HG02852 (cell line): ENCODE measurements around the gene PRG2.
A peak's percentile ranks its signal among the peaks of the same experiment; 100 is the strongest.

ENCODE experiments used
- ATAC-seq: cut with Tn5 transposase; IDR thresholded peaks from one replicate; pipeline ENCODE4 v1.9.1; 2021; ENCODE audit warnings: mild to moderate bottlenecking, moderate library complexity; ENCODE audit not compliant: unreplicated experiment

The PRG2 gene, protein sequence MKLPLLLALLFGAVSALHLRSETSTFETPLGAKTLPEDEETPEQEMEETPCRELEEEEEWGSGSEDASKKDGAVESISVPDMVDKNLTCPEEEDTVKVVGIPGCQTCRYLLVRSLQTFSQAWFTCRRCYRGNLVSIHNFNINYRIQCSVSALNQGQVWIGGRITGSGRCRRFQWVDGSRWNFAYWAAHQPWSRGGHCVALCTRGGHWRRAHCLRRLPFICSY

DNA sequence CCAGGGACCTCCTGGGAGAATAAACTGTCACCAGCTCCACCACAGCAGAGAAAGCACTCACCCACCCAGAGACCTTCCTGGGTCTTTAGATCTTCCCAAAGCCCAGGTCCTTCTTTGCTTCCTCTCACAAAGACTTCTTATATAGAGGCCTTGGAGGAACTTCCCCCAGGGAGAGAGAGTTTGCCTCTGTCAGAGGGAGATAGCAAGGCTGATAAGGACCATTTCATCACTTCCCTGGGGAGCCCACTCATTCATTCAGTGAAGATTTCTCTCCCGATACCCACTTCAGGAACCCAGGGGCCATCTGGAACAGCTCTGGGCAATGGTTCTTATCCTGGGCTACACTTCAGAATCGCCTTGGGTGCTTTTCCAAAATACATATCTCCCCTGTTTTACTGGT lies at the start of gene PRG2:
TSS of gene PRG2 (minus strand) at position 116 of the 400 bp plus-strand sequence. CDS start 706 bp downstream, outside the sequence.
- no peak for ATAC-seq

DNA sequence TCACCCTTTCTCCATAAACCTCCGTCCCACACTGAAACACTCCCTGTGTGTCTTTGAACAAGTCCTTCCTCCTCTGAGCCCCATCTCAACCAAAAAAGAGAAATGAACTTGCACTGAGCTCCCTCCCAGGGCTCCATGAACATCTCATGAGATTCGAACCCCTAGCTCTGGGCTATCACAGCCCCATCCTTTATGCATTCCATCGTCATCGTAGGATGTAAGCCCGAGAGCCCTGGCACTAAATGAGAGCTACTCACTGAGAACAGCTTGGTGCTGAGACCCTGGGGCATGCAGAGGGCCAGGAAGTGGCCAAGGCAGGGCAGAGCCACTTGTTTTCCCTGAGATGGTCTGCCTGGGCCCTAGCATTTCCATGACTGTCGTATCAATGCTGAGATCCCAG lies 49.3 kb upstream of the PRG2 start:
- no peak for ATAC-seq

DNA sequence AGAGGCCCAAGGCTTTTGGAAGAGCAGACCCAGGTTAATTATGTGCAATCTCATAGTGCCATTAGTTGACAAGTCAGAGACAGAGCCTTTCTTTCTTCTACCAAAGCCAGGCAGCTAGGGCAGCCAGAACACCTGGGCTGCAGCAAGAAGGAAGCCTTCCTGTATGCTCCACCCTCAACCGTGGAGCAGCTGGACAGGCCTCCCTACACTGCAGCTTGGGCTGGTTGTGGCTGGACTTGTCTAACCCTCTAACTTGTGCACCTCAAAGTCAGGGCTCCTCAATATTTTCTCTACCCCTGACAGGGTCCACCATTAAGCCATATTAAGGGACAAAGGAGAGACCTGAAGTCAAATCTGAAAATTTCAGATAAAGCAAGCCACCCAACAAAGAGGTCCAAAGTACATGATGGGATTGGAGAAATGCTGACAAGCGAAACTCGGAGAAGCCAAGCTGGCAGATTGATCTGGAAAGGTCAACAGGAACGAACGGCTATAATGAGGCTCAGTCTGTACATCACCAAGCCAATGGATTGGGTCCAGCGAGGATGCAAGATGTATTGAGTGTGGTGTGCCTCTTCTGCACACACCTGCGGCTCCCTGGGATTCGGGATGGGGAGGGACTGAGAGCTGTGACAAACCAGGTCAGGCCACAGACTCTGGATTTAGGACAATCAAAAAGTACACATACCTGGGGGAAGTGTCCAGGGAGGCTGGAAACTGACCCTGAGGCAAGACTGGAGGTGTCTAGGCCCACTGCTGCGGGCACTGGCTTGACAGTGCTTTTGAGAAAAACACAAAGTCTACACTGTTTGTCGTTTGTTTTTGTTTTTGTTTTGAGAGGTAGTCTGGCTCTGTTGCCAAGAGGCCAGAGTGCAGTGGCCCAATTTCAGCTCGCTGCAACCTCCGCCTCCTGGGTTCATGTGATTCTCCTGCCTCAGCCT lies 48.2 kb upstream of the PRG2 start:
- ATAC-seq: no peak

DNA sequence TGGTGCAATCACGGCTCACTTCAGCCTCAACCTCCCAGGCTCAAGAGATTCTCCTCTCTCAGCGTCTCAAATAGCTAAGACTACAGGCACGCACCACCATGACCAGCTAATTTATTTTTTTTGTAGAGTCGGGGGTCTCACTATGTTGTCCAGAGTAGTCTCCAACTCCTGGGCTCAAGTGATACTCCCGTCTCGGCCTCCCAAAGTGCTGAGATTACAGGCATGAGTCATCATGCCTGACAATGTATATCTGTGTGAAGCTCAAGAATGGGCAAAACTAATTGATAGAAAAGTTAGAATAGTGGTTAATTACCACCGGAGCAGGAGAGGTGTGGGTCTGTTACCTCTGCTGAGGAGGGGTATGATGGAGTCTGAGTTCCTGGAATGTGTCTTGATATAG lies 45.6 kb upstream of the PRG2 start:
- no peak for ATAC-seq

DNA sequence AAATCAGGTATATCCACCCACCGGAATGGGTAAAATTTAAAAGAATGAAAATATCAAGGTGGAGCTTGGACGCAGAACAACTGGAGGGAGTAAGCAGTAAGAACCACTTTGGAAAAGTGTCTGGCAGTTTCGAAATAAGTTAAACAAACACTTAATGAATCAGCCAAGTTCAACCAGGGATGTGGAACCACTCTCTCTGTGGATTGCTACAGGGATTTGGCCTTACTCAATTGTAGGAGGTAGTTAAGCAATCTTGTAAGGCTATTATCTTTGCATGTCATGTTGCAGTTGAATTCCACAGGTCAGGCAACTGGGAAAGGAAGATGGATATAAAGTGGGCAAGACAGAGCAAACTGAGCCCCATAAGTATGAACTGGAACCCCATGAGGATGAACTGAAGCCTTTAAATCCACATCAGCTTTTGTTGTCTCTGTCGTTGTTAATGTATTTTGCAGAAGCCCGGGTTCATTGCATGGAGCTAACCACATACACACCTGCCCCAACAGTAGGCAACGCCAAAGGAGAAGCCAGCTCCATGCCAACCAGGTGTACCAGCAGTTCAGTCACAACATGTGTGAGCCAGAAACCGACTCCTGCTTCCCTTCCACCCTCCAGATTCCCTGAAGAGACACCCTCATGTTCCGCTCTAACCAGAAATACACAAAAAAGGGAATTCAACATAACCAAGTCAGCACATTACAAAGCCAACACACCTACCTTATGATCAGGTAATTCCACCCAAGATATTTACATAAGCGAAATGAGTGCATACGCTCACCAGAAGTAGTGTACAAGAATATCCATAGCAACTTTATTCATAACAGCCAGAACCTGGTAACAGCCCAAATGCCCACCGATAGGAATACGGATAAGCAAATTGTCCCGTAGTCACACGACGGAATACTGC lies 44.4 kb upstream of the PRG2 start:
- ATAC-seq: no peak

DNA sequence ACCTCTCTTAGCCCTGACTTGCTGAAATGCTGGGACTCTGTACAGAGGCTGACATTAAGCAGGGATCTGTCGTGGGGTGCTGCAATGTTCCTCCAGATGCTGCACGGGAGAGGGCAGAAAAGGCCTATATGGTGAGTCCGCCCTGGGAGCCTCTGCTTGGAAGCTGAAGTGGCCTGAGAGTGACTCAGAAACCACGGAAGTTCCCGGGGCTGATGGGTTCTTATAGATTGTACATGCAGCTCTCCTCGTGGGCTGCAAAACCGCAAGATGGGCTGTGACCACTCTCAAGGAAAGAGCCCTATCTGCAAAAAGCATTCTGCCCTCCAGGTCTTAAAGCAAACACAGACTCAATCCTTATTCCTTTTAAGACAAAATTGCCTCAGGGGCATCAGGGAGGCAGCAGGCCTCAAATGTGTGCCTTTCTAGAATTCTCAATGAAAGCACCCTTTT lies 42.3 kb upstream of the PRG2 start:
- no peak for ATAC-seq

DNA sequence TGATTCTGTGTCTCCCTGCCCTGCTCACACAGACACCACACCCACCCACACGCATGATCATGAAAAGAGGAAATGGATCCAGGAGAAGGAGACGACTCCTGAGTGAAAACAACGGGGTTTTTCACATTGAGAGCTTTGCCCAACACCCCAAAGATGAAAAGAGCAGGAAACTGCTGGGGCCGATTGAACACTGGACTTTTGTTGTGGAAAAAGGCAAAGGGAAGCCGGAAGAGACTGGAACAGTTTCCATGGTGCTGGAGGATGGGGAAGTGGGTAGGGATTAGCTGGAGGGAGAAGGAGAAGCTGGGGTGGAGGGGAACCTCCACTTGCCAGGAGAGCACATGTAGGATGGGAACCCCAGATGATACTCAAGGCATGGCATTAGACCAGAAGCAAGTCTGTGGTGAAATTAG lies 41.7 kb upstream of the PRG2 start:
- ATAC-seq: no peak

DNA sequence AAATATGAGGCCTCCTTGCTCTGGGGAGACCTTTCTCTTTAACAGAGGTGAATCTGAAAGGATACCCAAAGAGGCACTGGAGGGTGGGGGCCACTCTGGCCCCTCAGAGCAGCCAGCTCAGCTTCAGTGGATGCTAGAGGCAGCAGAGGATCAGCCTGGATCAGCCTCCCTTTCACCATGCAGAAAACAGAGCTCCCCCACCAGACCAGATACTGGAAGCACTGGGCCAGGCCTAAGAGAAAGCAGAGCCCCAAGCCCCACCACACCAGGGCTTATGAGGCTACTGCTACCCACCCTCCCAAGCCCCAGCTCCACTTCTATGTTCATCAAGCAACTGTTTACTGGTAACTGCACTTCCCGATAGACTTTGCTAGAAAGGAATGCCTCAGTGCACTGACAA lies 40.5 kb upstream of the PRG2 start:
- no peak for ATAC-seq

DNA sequence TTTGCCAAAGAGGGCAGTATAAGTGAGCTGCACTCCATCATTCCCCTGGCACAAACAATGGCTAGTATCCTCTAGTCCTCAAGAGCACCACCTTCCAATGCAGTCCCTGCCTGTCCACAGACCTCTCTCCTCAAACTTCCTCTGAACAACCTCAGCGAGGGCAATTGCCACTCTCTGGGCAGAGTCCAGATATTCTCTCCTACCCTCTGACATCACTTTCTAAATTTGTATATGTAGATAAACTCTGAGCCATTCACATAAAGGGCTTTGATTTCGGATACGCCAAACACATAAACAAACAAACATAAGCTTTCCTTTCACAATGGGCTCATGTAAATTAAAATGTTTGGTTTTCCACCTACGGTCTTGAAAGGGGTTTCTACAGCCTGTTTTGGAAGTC lies 39.5 kb upstream of the PRG2 start:
- no peak for ATAC-seq

DNA sequence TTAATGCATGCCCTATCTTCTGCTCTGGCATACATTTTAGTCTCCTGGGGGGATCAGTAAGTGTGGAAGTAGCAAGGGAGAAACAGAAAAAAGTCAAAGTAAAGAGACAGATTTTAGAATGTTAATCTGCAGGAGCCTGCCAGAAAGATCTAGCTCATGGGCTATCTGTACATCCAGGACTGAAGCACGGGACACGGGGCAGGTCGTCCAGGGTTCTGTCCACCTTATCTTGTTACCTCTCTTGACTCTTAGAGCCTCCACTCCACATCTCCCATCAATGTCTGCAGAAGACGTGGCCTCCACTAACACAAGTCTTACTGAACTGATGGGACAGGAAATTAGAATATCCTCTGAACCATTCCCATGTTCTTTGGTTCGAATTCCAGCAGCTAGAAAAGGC lies 38.2 kb upstream of the PRG2 start:
- ATAC-seq: no peak

DNA sequence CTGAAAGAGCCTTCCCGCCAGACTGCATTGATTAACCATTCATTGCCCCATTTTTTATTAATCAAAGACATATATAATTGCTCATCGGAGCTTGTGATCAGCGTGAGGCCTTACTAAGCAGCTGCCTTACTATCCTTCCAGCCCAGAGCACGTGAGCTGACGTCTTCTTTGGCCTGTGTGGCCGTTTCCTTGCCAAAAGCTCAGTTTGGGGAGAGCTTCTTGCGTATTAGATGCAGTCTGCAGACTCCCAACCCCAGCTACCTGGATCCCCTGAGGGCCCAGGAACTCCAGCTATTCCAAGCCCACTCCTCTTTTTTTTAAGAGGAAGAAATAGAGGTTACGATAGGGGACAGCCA lies 37.3 kb upstream of the PRG2 start:
- no peak for ATAC-seq

DNA sequence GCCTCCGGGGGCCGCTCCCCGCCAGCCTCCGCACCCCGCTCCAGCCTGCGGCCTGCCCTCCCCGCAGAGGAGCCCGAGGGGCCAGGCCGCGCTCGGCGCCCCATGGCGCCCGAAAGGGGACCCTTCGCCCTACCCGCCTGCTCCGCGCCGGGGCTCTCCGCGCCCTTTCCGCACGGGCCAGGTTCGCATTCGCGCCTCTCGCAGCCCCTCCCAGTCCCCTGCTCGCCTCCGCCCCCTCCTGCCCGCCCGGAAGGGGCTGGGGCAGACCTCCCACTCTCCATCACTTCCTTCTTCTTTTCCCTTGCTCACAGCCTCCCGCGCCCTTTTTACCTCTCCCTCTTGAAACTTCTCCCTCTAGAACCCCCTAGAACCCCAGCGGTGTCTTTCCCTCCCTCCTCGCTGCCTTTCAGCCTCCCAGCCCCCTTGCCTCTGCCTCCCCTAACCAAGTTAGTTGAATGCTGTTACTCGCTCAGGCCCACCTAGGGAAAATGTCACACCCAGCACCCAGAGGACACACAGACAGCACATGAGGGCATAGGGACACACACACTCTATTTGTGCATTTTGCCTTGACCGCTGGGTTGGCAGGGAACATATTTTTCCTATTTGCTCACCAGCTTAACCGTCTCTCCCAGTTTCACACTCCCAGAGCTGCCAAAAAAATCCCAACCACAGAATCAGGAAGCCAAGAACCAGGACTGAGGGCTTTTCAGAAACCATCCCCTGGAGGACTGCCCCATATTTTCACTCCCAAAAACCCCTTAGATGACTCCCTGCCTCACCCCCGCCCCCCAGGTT lies 36.7 kb upstream of the PRG2 start, which contains the start of gene SLC43A3:
TSS of gene SLC43A3 (minus strand) at position 193 of the 798 bp plus-strand sequence. CDS start 949 bp downstream, outside the sequence.
- peak; percentile 54 for ATAC-seq

DNA sequence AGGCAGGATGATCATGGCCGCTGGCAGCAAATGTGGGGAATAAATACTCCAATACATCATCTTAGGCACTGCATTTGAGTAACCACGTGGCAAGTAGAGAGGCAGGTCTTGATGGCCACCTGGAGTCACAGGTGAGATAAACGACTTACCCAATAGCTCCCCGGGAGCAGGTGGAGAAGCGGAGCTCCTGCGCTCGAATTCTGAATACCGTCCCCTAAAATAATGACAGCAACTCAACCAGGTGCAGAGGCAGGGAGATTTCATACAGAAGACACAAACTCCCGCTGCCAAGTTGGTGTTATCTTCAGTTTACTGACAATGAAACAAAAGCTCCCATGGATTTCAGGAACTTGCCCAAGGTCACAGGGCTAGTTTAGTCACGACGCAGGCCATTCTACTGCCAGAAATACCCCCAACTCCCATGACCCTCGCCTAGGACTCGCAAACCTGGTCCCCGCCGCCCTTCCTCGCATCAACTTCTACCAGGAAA lies 36.0 kb upstream of the PRG2 start:
- no peak for ATAC-seq

DNA sequence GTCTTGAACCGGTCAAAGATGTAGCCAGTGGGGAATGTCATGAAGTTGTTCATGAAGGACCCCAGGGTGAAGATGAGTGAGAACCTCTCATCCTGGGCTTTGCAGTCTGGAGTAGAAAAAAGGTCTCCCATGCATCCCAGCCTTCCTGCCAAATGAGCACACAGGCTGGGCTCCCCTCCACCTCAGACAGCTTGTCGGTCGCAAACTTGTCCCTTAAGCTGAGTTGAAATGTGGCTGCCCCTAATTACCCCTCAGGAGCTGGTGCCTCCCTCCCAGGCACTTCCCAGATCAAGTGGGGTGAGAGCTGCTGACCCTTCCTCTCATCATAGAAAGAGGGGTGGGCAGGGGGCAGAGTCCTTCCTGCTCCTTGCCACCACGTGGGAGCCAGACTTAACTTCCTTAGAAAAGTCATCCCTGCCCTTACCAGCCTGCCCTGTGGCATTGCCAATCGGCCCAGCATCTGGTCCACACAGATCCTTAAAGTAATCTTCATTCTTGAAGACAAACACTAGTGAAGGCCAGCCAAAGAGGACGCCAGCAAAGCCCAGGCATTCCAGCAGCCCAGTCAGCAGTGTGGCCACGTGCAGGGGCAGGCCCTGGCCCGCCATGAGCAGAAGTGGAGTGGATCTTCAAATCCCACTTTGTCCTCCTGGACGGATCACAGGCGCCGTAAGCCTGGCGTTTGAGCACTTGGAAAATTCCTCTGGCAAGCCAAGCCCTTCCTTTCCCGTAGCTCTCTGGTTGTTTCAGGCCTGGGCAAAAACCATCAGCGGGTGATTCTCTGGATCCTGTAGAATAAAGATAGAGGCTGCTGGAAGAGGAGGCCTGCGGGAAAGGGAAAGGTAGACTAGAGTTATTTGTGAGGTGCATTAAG lies 35.4 kb upstream of the PRG2 start:
- ATAC-seq: no peak

DNA sequence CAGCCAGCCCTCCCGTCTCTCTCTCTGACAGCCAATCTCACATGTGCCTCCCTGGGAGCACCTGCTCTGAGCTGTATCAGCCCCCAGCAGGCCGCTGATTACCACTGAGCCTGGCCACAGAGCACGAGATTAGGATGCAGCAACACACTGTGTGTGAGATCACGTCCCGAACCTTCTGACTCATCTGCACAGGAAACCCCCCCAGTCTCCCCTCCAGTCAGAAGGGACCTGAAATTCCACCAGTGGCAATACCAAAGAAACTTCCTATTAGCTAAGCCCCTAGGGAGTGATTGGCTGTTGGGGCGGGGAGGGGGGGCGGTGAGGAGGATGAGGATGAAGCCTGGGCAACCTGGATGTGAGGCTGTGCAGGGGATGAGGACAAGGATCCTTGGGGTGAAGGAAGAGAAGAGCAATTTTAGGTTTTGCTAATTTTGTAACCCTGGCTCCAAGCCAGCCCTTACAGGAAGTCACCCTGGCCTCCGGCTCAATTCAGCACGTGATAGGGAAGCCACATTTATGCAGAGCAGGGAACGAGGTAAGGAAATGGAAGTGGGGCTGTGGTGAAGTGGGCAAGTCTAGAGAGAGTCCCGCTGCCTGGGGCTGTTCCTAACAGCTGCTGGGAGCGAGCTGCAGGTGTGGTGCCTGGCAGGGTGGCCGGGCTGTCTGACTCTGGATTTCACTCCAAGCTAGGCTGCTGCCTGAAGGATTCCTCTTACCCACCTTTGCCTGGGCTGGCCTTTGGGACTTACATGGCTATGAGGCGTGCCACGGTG lies 34.5 kb upstream of the PRG2 start:
- peak; percentile 89 for ATAC-seq

DNA sequence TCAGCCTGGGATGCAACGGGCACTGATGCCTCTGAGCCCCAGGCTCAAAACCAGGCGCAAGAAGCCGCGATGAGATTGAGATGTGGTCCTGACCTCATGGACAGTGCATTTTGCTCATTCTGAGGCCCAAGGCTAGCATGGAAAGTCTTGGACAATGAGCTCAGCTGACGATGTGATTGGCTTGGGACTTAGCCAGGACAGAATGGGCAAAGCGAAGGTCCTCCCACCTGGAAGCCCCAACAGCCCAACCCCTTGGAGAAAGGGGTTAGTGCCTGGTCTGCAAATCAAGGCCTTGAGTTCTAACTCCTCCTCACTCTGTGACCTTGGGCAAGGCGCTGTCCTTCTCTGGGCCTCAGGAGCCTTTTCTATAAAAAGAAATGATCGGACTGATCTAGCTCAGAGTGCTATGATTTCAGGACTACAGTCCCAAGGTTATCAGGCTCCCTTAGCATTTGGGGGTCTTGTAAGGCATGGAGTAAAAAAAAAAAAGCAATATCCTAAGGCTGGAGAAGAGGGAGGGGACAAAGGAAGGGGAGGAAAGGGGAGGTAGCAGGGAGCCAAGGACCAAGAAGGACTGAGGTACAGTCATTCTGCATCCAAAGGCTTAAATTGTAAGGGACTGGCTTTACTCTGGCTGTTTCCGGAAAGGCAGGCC lies 33.8 kb upstream of the PRG2 start:
- no peak for ATAC-seq

DNA sequence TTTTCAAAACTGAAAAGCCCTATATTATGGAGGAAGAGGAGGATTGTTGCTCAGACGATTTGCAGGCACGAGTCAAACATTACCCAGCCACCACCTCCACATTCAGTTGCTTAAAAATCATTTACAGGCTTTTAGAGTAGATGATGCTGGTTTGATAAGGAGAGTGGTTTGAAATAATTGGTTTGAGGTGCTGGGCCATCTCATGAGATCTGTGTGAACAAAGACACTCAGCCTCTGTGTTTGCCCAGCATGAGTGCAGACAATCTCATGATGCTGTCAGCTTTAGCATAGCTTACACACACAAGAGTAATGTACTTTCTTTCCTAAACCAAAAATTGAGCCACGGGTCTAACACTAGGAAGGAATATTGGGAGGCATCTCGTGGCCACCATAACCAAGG lies 32.2 kb upstream of the PRG2 start:
- no peak for ATAC-seq

DNA sequence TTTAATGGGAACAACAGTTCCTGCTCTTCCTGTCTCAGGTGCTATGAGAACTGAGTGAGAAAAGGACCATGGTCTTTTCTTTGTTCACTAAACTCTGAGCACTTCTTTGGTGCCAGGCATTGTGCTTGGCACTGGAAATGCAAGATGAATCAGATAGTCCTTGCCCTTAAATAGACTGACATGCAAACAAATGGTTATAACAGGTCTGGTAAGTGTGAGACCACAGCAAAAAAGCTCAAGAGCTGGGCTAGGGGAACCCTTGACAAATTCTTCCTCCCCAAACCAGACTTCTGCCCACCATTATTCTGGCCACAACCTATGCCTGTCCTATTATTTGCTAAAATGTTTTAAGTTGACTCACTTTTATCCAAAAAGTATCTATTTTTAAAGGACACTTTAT lies 31.4 kb upstream of the PRG2 start:
- ATAC-seq: no peak
